ENCODE measurements around the gene GPC4. TPM values are rescaled to one million over a fixed set of nuclear protein-coding genes. Genes with fewer than 3 reads are reported as not detected.

GPC4 gene
- total RNA-seq, 1 donor from 2014 or later, result 32.8 TPM

DNA sequence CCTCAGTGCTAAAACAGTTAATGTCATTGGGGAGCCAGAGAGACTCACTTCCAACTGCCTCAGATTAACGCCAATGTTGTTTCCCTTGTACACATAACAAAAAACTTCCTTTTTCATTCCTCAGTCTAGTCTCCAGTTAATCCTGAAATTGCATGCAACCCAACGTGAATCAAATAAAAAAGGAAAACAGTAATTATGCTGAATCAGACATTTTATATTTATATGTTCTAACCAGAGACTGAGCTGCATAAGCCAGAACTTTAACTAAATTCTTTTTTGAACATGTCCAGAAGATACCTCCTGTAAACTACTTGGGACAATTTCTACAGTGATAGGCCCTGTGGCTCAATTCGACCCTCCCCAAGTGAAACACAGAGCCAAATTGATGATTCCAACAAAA lies 4.7 kb downstream of the GPC4 start:
- H3K27ac Mint-ChIP-seq (ENCODE audit: unreplicated experiment), result no peak overlapping the region
- H3K36me3 Mint-ChIP-seq (ENCODE audit: unreplicated experiment), result no peaks in the 10 kb centered on the region
- peaks cover 3% of the 10 kb centered on the region for H3K27me3 Mint-ChIP-seq (ENCODE audit: unreplicated experiment)
- no peak for DNase-seq
- H3K4me1 Mint-ChIP-seq (ENCODE audit: low read depth, unreplicated experiment), result peaks cover 5% of the 10 kb centered on the region
- peaks cover 2% of the 10 kb centered on the region for H3K9me3 Mint-ChIP-seq (ENCODE audit: unreplicated experiment)
- no peak overlapping the region for H3K4me3 Mint-ChIP-seq (ENCODE audit: unreplicated experiment)
- no peak for TF ChIP-seq CTCF (IDR thresholded peaks at IDR 0.05; ENCODE audit: partially characterized antibody, unreplicated experiment)

DNA sequence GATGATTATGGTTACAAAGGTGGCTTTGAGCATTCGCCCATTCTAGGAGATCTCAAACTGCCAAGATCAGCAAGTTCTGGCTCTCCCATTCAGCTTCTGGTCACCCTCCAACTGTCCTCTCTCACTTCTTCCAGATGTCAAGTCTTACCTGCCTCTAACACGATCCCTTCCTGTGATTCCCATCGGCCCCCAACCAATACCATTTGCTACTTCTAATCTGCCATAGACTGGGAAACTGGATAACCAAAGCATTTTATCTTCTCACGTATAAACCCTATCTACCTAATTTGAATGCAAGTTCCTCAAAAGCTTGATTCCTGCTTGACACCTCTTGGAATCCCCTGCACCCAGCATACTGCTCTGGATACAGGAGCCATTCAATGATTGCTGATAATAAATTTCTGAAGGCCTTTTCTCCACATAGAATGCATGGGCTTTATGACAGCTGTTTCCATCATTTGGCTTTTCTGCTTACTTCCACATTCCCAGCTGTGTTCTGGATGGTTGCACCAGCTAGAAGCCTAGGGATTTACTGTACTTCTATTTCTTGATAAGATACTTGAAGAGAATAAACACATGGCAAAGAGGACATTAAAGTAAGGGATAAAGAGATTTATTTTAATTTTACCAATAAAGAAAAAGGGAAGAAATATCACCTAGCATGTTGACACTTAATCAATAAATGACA lies 9.6 kb downstream of the GPC4 start:
- DNase-seq, result no peak
- peaks cover 4% of the 10 kb centered on the region for H3K27me3 Mint-ChIP-seq (ENCODE audit: unreplicated experiment)
- no peak overlapping the region for H3K27ac Mint-ChIP-seq (ENCODE audit: unreplicated experiment)
- TF ChIP-seq CTCF (IDR thresholded peaks at IDR 0.05; ENCODE audit: partially characterized antibody, unreplicated experiment), result no peak
- H3K9me3 Mint-ChIP-seq (ENCODE audit: unreplicated experiment), result no peaks in the 10 kb centered on the region
- H3K4me1 Mint-ChIP-seq (ENCODE audit: low read depth, unreplicated experiment), result peaks cover 7% of the 10 kb centered on the region
- H3K4me3 Mint-ChIP-seq (ENCODE audit: unreplicated experiment), result no peak overlapping the region
- H3K36me3 Mint-ChIP-seq (ENCODE audit: unreplicated experiment), result no peaks in the 10 kb centered on the region

GRCh38 chrX:133403984-133404383 lies 11.3 kb downstream of the GPC4 start:
- no peak overlapping the region for H3K27ac Mint-ChIP-seq (ENCODE audit: unreplicated experiment)
- no peaks in the 10 kb centered on the region for H3K9me3 Mint-ChIP-seq (ENCODE audit: unreplicated experiment)
- no peaks in the 10 kb centered on the region for H3K36me3 Mint-ChIP-seq (ENCODE audit: unreplicated experiment)
- no peak overlapping the region for H3K4me3 Mint-ChIP-seq (ENCODE audit: unreplicated experiment)
- no peak for DNase-seq
- H3K27me3 Mint-ChIP-seq (ENCODE audit: unreplicated experiment), result peaks cover 4% of the 10 kb centered on the region
- H3K4me1 Mint-ChIP-seq (ENCODE audit: low read depth, unreplicated experiment), result peaks cover 7% of the 10 kb centered on the region
- no peak for TF ChIP-seq CTCF (IDR thresholded peaks at IDR 0.05; ENCODE audit: partially characterized antibody, unreplicated experiment)

- no peak for TF ChIP-seq CTCF (IDR thresholded peaks at IDR 0.05; ENCODE audit: partially characterized antibody, unreplicated experiment)
- DNase-seq, result no peak
- H3K27me3 Mint-ChIP-seq (ENCODE audit: unreplicated experiment), result peaks cover 4% of the 10 kb centered on the region
- no peak overlapping the region for H3K27ac Mint-ChIP-seq (ENCODE audit: unreplicated experiment)
- no peaks in the 10 kb centered on the region for H3K36me3 Mint-ChIP-seq (ENCODE audit: unreplicated experiment)
- H3K9me3 Mint-ChIP-seq (ENCODE audit: unreplicated experiment), result no peaks in the 10 kb centered on the region
- H3K4me3 Mint-ChIP-seq (ENCODE audit: unreplicated experiment), result no peak overlapping the region
- peaks cover 7% of the 10 kb centered on the region for H3K4me1 Mint-ChIP-seq (ENCODE audit: low read depth, unreplicated experiment)
Observed at GRCh38 chrX:133402830-133403625, 12.3 kb downstream of the GPC4 start.

DNA sequence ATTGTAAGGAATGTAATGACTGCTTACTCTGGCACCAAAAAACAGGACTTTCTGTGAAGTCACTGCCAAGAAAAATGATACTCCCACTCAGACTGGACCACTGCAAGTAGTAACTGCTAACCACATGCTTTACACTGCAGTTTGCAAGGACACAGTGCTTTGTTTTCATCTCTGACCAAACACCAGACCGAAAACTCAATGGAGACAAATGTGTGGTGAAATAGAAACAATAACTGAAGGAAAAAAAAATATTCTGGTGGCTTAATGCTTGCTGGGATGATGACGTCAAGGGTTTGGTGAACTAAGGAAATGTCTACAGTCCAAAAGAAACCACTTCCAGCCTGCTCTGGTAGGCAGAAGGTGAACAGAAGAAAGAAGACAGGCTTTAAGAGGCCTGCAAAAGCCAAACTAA lies 13.2 kb downstream of the GPC4 start:
- peaks cover 4% of the 10 kb centered on the region for H3K27me3 Mint-ChIP-seq (ENCODE audit: unreplicated experiment)
- H3K4me1 Mint-ChIP-seq (ENCODE audit: low read depth, unreplicated experiment), result peaks cover 4% of the 10 kb centered on the region
- no peak for TF ChIP-seq CTCF (IDR thresholded peaks at IDR 0.05; ENCODE audit: partially characterized antibody, unreplicated experiment)
- no peaks in the 10 kb centered on the region for H3K9me3 Mint-ChIP-seq (ENCODE audit: unreplicated experiment)
- H3K4me3 Mint-ChIP-seq (ENCODE audit: unreplicated experiment), result no peak overlapping the region
- no peaks in the 10 kb centered on the region for H3K36me3 Mint-ChIP-seq (ENCODE audit: unreplicated experiment)
- no peak for DNase-seq
- H3K27ac Mint-ChIP-seq (ENCODE audit: unreplicated experiment), result no peak overlapping the region
